HepG2 (cell line): ENCODE data around the gene PDE1C.
"Not testable (repeated sequence)": the region's sequence is repeated elsewhere in the genome, so short reads cannot be mapped to it uniquely, and the experiment has no call there.

Experiments used
- CEBPB ChIP-seq: IDR thresholded peaks from 2 replicates; pipeline ENCODE4 v1.6.1; 2011; ENCODE audit warnings: low read depth, low read length, improper control_type of control experiment, borderline replicate concordance
- KAT7 ChIP-seq: IDR thresholded peaks from 2 replicates; pipeline ENCODE4 v1.6.1; 2018; ENCODE audit warnings: borderline replicate concordance, missing compliant biosample characterization
- MTF2 ChIP-seq: sonication (generic); formaldehyde crosslinking; IDR thresholded peaks from 2 replicates; pipeline ENCODE4 v1.5.0; 2020; ENCODE audit warnings: missing genetic modification reagents, borderline replicate concordance
- NR3C1 ChIP-seq: sonication (generic); formaldehyde crosslinking; IDR thresholded peaks from 2 replicates; pipeline ENCODE4 v1.4.0; 2020; ENCODE audit warnings: missing genetic modification reagents
- RBFOX2 ChIP-seq: fragments of 200-400 bp; formaldehyde crosslinking; IDR thresholded peaks from 2 replicates; pipeline ENCODE4 v1.6.1; 2017; ENCODE audit warnings: low read depth, mild to moderate bottlenecking, low read length
- SIX4 ChIP-seq: sonication (generic); formaldehyde crosslinking; IDR thresholded peaks from 2 replicates; pipeline ENCODE4 v1.4.0; 2020; ENCODE audit warnings: missing genetic modification reagents
- TGIF2 ChIP-seq: IDR thresholded peaks from 2 replicates; pipeline ENCODE4 v1.6.1; 2016; ENCODE audit warnings: control low read depth, missing compliant biosample characterization
- ZMYM3 ChIP-seq: sonication (generic); formaldehyde crosslinking; IDR thresholded peaks from 2 replicates; pipeline ENCODE4 v1.5.1; 2020; ENCODE audit warnings: mild to moderate bottlenecking, missing genetic modification reagents
- ZNF382 ChIP-seq: sonication (generic); formaldehyde crosslinking; IDR thresholded peaks from 2 replicates; pipeline ENCODE4 v1.5.0; 2020; ENCODE audit warnings: missing genetic modification reagents, mild to moderate bottlenecking, borderline replicate concordance
- ZNF431 ChIP-seq: sonication (generic); formaldehyde crosslinking; IDR thresholded peaks from 2 replicates; pipeline ENCODE4 v1.9.0; 2022; ENCODE audit warnings: missing genetic modification reagents, low read depth, mild to moderate bottlenecking, borderline replicate concordance
- ZNF484 ChIP-seq: sonication (generic); formaldehyde crosslinking; IDR thresholded peaks from 2 replicates; pipeline ENCODE4 v1.5.1; 2020; ENCODE audit warnings: mild to moderate bottlenecking, low read depth, missing genetic modification reagents, borderline replicate concordance
- ZNF503 ChIP-seq: sonication (generic); formaldehyde crosslinking; IDR thresholded peaks from 2 replicates; pipeline ENCODE4 v1.4.0; 2020; ENCODE audit warnings: missing genetic modification reagents
- ZSCAN29 ChIP-seq: sonication (generic); formaldehyde crosslinking; conservative IDR thresholded peaks from 2 replicates; pipeline ENCODE4 v1.4.0; 2020; ENCODE audit warnings: mild to moderate bottlenecking, missing genetic modification reagents

GRCh38 chr7:32013471-32013870, 56.7 kb downstream of the PDE1C start:
- not testable (repeated sequence) for TF ChIP-seq ZNF382; NR3C1; ZSCAN29 (CRISPR knock-in tag); RBFOX2; ZNF431 (CRISPR knock-in tag); MTF2; TGIF2 (CRISPR knock-in tag); CEBPB; SIX4; ZNF484 (CRISPR knock-in tag); ZNF503 (CRISPR knock-in tag); KAT7 (CRISPR knock-in tag); ZMYM3 (CRISPR knock-in tag)
